HUDEP-2 (cell line): ENCODE results near the gene DSC2.

ENCODE experiments used
- DNase-seq, 76 experiments: peaks; one replicate each; lab custom pipeline; 2025; ENCODE audit not compliant: unreplicated experiment in 76 of 76; lab: John Stamatoyannopoulos, UW

The DSC2 gene

GRCh38 chr18:31099450-31100230, 2.6 kb downstream of the DSC2 start:
- no peak for DNase-seq

GRCh38 chr18:31098878-31099277, 3.3 kb downstream of the DSC2 start:
- DNase-seq: no peak

- no peak for DNase-seq
Observed at GRCh38 chr18:31097666-31098065, 4.6 kb downstream of the DSC2 start.

- DNase-seq: no peak
Observed at GRCh38 chr18:31093880-31094279, 8.3 kb downstream of the DSC2 start.

GRCh38 chr18:31093294-31093693, 8.9 kb downstream of the DSC2 start:
- no peak for DNase-seq

- DNase-seq: no peak
Observed at GRCh38 chr18:31091350-31091749, 10.9 kb downstream of the DSC2 start.

- no peak for DNase-seq
Observed at GRCh38 chr18:31088532-31088931, 13.7 kb downstream of the DSC2 start.

GRCh38 chr18:31079973-31080372, 22.2 kb downstream of the DSC2 start:
- DNase-seq: no peak

GRCh38 chr18:31077878-31078277, 24.3 kb downstream of the DSC2 start:
- DNase-seq: no peak

GRCh38 chr18:31072175-31072574, 30.0 kb downstream of the DSC2 start:
- DNase-seq: no peak

- no peak for DNase-seq
Observed at GRCh38 chr18:31070206-31070605, 32.0 kb downstream of the DSC2 start.

- no peak for DNase-seq
Observed at GRCh38 chr18:31066266-31066665, 36.0 kb downstream of the DSC2 start.

- DNase-seq: no peak
Observed at GRCh38 chr18:31065036-31065773, 37.0 kb downstream of the DSC2 start.

GRCh38 chr18:31064130-31064529, 38.1 kb downstream of the DSC2 start:
- DNase-seq: no peak

GRCh38 chr18:31061945-31062344, 40.3 kb downstream of the DSC2 start:
- DNase-seq: no peak

GRCh38 chr18:31058897-31059296, 43.3 kb downstream of the DSC2 start:
- no peak for DNase-seq

- DNase-seq: no peak
Observed at GRCh38 chr18:31057917-31058316, 44.3 kb downstream of the DSC2 start.

- DNase-seq: no peak
Observed at GRCh38 chr18:31057051-31057450, 45.2 kb downstream of the DSC2 start.

- no peak for DNase-seq
Observed at GRCh38 chr18:31056296-31056695, 45.9 kb downstream of the DSC2 start.

GRCh38 chr18:31050635-31051034, 51.6 kb downstream of the DSC2 start:
- no peak for DNase-seq

- peak in 14 of 76 experiments; percentile 0 to 71 (median 26) for DNase-seq
Observed at GRCh38 chr18:31049189-31049588, 53.0 kb downstream of the DSC2 start.

- DNase-seq: no peak
Observed at GRCh38 chr18:31048216-31048615, 54.0 kb downstream of the DSC2 start.
